ENCODE measurements around the gene SRPK2.

SRPK2 gene

DNA sequence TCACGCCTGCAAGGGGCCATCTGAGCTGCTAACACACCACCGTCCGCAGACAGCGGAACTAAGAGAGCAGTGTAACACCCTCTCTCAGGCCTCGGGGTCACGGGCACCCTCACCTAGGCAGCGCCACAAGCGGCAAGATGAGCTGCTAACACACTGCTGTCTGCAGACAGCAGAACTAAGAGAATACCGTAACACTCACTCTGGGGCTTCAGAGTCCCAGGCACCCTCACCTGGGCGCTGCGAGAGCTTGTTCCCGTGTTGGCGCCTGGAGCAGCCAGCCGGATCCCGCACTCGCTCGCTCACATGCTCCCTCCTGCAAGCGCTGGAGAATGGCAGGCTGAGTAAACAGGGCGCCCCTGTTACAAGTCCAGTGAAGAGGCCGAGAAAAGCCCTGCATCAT lies 160.2 kb downstream of the SRPK2 start:
- TF ChIP-seq, protein P1, sequence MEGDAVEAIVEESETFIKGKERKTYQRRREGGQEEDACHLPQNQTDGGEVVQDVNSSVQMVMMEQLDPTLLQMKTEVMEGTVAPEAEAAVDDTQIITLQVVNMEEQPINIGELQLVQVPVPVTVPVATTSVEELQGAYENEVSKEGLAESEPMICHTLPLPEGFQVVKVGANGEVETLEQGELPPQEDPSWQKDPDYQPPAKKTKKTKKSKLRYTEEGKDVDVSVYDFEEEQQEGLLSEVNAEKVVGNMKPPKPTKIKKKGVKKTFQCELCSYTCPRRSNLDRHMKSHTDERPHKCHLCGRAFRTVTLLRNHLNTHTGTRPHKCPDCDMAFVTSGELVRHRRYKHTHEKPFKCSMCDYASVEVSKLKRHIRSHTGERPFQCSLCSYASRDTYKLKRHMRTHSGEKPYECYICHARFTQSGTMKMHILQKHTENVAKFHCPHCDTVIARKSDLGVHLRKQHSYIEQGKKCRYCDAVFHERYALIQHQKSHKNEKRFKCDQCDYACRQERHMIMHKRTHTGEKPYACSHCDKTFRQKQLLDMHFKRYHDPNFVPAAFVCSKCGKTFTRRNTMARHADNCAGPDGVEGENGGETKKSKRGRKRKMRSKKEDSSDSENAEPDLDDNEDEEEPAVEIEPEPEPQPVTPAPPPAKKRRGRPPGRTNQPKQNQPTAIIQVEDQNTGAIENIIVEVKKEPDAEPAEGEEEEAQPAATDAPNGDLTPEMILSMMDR (IDR thresholded peaks at IDR 0.05), result no peak

GRCh38 chr7:105227391-105227790 lies 161.3 kb downstream of the SRPK2 start:
- DNase-seq (ENCODE audit: low spot score), result no peak
- no peak overlapping the region for H3K27ac ChIP-seq
- H3K4me3 ChIP-seq, result no peak overlapping the region
- TF ChIP-seq, protein P1 (IDR thresholded peaks at IDR 0.05), result no peak

More for the DNA sequence above, 160.2 kb downstream of the SRPK2 start:
- H3K27ac ChIP-seq, result no peak overlapping the region
- H3K4me3 ChIP-seq, result no peak overlapping the region
- DNase-seq (ENCODE audit: low spot score), result no peak

DNA sequence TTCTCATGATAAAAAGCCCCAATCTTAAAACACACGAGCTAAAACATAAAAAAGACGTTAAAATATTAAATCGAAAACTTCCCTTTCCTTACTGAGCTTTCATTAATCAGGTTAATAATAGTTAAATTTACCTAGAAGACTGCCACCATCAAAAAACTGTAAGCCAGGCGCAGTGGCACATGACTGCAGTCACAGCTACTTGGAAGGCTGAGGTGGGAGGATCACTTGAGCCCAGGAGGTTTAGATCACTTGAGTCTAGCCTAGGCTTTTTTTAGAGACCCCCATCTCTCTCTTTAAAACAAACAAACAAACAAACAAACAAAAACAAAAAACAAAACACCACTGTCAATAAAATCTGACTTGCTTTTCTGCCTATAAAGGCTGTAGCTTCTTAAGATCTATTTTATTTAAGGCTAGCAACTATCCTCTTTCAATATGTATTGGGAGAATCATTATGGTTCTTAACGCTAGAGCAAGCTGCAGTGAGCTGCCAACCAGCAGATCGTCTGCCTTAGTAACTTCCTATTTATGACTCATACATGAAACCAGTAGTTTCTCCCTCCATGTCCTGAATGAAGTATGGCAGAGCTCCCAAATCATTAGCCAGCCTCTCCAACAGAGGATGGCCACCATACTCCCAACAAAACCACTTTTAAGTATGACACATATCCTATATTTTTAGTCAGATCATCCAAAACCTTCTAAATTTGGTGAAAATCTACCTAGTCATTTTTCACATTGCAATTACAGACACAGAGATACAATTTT lies 163.7 kb downstream of the SRPK2 start:
- DNase-seq (ENCODE audit: low spot score), result no peak
- TF ChIP-seq, protein P1 (IDR thresholded peaks at IDR 0.05), result no peak
- no peak overlapping the region for H3K4me3 ChIP-seq
- no peak overlapping the region for H3K27ac ChIP-seq

DNA sequence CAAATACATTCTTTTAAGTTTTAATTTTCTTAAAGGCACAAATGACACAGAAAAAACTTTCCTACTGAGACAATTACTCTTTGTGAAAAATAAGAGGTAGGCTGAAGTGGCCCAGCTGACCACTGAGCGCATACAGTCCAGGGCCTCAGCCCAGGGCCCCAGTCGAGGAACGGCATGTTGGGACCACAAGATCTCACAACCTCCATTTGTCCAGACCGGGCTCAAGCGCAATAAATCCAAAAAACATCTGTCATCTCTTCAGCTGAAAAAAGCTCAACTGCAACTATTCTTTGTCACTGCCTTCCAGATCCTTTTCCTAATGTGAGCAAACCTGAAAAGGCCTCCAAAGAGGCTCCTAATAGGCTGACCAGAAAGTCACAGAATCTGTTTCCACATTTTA lies 165.8 kb downstream of the SRPK2 start:
- H3K27ac ChIP-seq, result no peak overlapping the region
- H3K4me3 ChIP-seq, result no peak overlapping the region
- TF ChIP-seq, protein P1 (IDR thresholded peaks at IDR 0.05), result no peak
- DNase-seq (ENCODE audit: low spot score), result no peak

GRCh38 chr7:105219771-105220160 lies 169.0 kb downstream of the SRPK2 start:
- TF ChIP-seq, protein P1 (IDR thresholded peaks at IDR 0.05), result no peak
- Histone ChIP-seq H3K27ac (no peak overlapping the region), H3K4me3 (no peak overlapping the region)
- no peak for DNase-seq (ENCODE audit: low spot score)

- TF ChIP-seq, protein P1 (IDR thresholded peaks at IDR 0.05), result no peak
- no peak overlapping the region for H3K4me3 ChIP-seq
- H3K27ac ChIP-seq, result no peak overlapping the region
- no peak for DNase-seq (ENCODE audit: low spot score)
Measured at GRCh38 chr7:105218939-105219770, 169.6 kb downstream of the SRPK2 start.

Measured in coronary artery (tissue), 2 donors.